GM23338 (cell line): ENCODE data around the gene RIPOR3. TPM values are rescaled to one million over a fixed set of nuclear protein-coding genes. Genes with fewer than 3 reads are reported as not detected.

Experiments
- ATAC-seq: fragments of 200-7000 bp; cut with Tn5 transposase; 3 replicates; pipeline ENCODE4 v1.9.1; 2020
- DNase-seq: peaks from one replicate; pipeline ENCODE4 v3.0.0-alpha.2; 2015; ENCODE audit warnings: low spot score
- H2AFZ ChIP-seq: fragments of 200-600 bp; sonication (generic); 2 replicates; pipeline ENCODE4 v1.8.0; 2016; ENCODE audit warnings: antibody characterized with exemption, mild to moderate bottlenecking, moderate library complexity
- H3F3A ChIP-seq: fragments of 200-600 bp; sonication (generic); replicated peaks from 2 replicates; pipeline ENCODE4 v1.8.0; 2017; ENCODE audit warnings: antibody characterized with exemption, mixed run types, low read depth
- H3K27ac ChIP-seq: fragments of 200-600 bp; sonication (generic); 2 replicates; pipeline ENCODE4 v1.6.1; 2016; ENCODE audit warnings: low read depth
- H3K27me3 ChIP-seq: fragments of 200-600 bp; sonication (generic); 2 replicates; pipeline ENCODE4 v1.8.0; 2016; ENCODE audit warnings: mild to moderate bottlenecking, mixed run types, moderate library complexity; ENCODE audit not compliant: insufficient read depth
- H3K36me3 ChIP-seq: fragments of 200-600 bp; sonication (generic); 2 replicates; pipeline ENCODE4 v1.8.0; 2016; ENCODE audit warnings: mild to moderate bottlenecking; ENCODE audit not compliant: insufficient read depth
- H3K4me1 ChIP-seq: fragments of 200-600 bp; sonication (generic); 2 replicates; pipeline ENCODE4 v1.8.0; 2016; ENCODE audit warnings: mild to moderate bottlenecking, moderate library complexity; ENCODE audit not compliant: insufficient read depth
- H3K4me2 ChIP-seq: fragments of 200-600 bp; sonication (generic); 2 replicates; pipeline ENCODE4 v1.7.1; 2017; ENCODE audit warnings: mixed run types
- H3K4me3 ChIP-seq: fragments of 200-600 bp; sonication (generic); 2 replicates; pipeline ENCODE4 v1.6.1; 2016; ENCODE audit warnings: mixed run types
- H3K79me2 ChIP-seq: fragments of 200-600 bp; sonication (generic); replicated peaks from 2 replicates; pipeline ENCODE4 v1.8.0; 2017; ENCODE audit warnings: mild to moderate bottlenecking; ENCODE audit not compliant: insufficient read depth
- H3K9me2 ChIP-seq: fragments of 200-600 bp; sonication (generic); 2 replicates; pipeline ENCODE4 v1.8.0; 2017; ENCODE audit not compliant: insufficient read depth
- H4K20me1 ChIP-seq: fragments of 200-600 bp; sonication (generic); replicated peaks from 2 replicates; pipeline ENCODE4 v1.8.0; 2017; ENCODE audit warnings: mild to moderate bottlenecking; ENCODE audit not compliant: insufficient read depth
- H3K27ac Mint-ChIP-seq: 2 replicates; pipeline ENCODE4 v1.8.0; 2020; ENCODE audit warnings: inconsistent platforms, mild to moderate bottlenecking, moderate library complexity, mixed read lengths
- H3K27me3 Mint-ChIP-seq: 3 replicates; pipeline ENCODE4 v1.8.0; 2022; ENCODE audit warnings: low read depth, mild to moderate bottlenecking, moderate library complexity, mixed read lengths, inconsistent platforms; ENCODE audit not compliant: insufficient read depth, poor library complexity
- H3K36me3 Mint-ChIP-seq: 3 replicates; pipeline ENCODE4 v1.8.0; 2021; ENCODE audit warnings: low read depth, mild to moderate bottlenecking, inconsistent platforms, moderate library complexity, mixed read lengths
- H3K4me1 Mint-ChIP-seq: 3 replicates; pipeline ENCODE4 v1.8.0; 2020; ENCODE audit warnings: mild to moderate bottlenecking, inconsistent platforms, mixed read lengths
- H3K4me3 Mint-ChIP-seq: 3 replicates; pipeline ENCODE4 v1.8.0; 2021; ENCODE audit warnings: moderate library complexity, mild to moderate bottlenecking, inconsistent platforms, mixed read lengths
- H3K9me3 Mint-ChIP-seq: 3 replicates; pipeline ENCODE4 v1.8.0; 2020; ENCODE audit warnings: moderate library complexity, mild to moderate bottlenecking, inconsistent platforms, mixed read lengths
- CREB1 ChIP-seq: fragments of 250-450 bp; sonication (Bioruptor Pico); IDR thresholded peaks from 2 replicates; pipeline ENCODE4 v1.5.0; 2020; ENCODE audit warnings: low read depth, mild to moderate bottlenecking, moderate library complexity
- CTCF ChIP-seq, 2 experiments: fragments of 200-600 bp in 1 of 2; sonication (generic) in 1 of 2; conservative IDR thresholded peaks; 2 replicates each; pipeline versions ENCODE4 v1.5.1 to v1.6.1; 2016 to 2017; ENCODE audit warnings: antibody characterized with exemption in 2 of 2, low read depth in 2 of 2, mild to moderate bottlenecking in 2 of 2, moderate library complexity in 1 of 2
- ETS1 ChIP-seq: IDR thresholded peaks from 2 replicates; pipeline ENCODE4 v1.6.1; 2016; ENCODE audit warnings: antibody characterized with exemption
- EZH2 ChIP-seq: fragments of 200-600 bp; sonication (generic); IDR thresholded peaks from one replicate; pipeline ENCODE4 v1.8.0; 2017; ENCODE audit warnings: antibody characterized with exemption, mild to moderate bottlenecking, low read depth; ENCODE audit not compliant: unreplicated experiment
- EZH2phosphoT487 ChIP-seq: fragments of 200-600 bp; sonication (generic); IDR thresholded peaks from one replicate; pipeline ENCODE4 v1.8.1; 2018; ENCODE audit warnings: antibody characterized with exemption; ENCODE audit not compliant: unreplicated experiment
- JUNB ChIP-seq: IDR thresholded peaks from one replicate; pipeline ENCODE4 v1.6.1; 2016; ENCODE audit warnings: antibody characterized with exemption; ENCODE audit not compliant: unreplicated experiment
- NANOG ChIP-seq: IDR thresholded peaks from 2 replicates; pipeline ENCODE4 v1.6.1; 2016; ENCODE audit warnings: antibody characterized with exemption, borderline replicate concordance
- POLR2AphosphoS5 ChIP-seq: IDR thresholded peaks from 2 replicates; pipeline ENCODE4 v1.6.1; 2016; ENCODE audit warnings: antibody characterized with exemption, low read depth
- STAT1 ChIP-seq: IDR thresholded peaks from one replicate; pipeline ENCODE4 v1.6.1; 2016; ENCODE audit warnings: antibody characterized with exemption; ENCODE audit not compliant: unreplicated experiment
- ZNF114 ChIP-seq: fragments of 250-450 bp; sonication (Bioruptor Pico); IDR thresholded peaks from 2 replicates; pipeline ENCODE4 v1.5.0; 2020; ENCODE audit warnings: mild to moderate bottlenecking, moderate library complexity
- ZNF331 ChIP-seq: fragments of 250-450 bp; sonication (Bioruptor Pico); IDR thresholded peaks from 2 replicates; pipeline ENCODE4 v1.5.0; 2020; ENCODE audit warnings: low read depth, mild to moderate bottlenecking, moderate library complexity
- ZNF462 ChIP-seq: fragments of 250-450 bp; sonication (Bioruptor Pico); IDR thresholded peaks from 2 replicates; pipeline ENCODE4 v1.5.0; 2020; ENCODE audit warnings: mild to moderate bottlenecking, moderate library complexity
- polyA plus RNA-seq: library from polyadenylated mRNA; unstranded; fragments of >200 nt; fragmentation: Nextera tagmentation; extraction: Ambion mirVana; gene quantifications from 2 replicates; pipeline ENCODE4 v1.2.1, GENCODE V29; 2016
- total RNA-seq: library from RNA; depleted of rRNA; stranded (reverse); fragments of >200 nt; shearing (Covaris generic); gene quantifications from 2 replicates; pipeline ENCODE4 v1.2.3, GENCODE V29; 2014
- TF ChIP-seq, protein P1 (sequence below): IDR thresholded peaks from one replicate; pipeline ENCODE4 v1.6.1; 2018; ENCODE audit warnings: antibody characterized with exemption; ENCODE audit not compliant: unreplicated experiment

Gene RIPOR3
- total and polyA plus RNA-seq, 2 experiments from 2014 or later, result 4.9 to 6.3 TPM

DNA sequence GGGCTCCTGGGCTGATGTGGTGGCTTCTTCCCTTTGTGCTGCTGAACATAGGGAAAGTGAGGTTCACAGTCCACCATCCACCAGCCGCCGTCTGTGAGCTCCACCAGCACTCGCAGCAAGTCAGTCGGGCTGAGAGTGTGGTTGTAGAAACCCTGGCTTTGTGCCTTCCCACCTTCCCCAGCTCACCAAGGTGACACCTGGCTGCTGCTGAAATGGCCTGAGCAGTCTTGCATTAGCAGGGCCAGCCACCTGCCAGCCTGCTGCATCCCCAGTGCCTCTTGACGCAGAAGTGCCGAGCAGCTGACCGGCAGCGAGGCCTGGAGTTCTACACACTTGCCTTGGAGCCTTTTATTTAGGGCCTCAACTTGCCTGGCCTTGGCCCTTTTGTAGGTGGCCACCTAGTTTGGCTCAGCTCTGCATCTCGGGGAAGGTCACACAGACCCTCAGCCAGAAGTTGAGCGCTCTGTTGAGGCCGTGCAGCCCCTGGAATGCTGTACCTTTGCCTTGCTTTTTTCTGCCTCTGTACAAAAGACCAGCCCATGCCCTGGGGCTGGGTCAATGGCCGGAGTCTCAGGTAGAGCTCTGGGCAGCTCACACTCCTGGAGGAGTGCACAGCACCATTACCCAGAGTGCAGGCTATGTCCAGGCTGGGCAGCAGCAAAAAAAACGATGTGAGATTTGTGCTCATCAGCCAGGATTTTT lies 104.7 kb downstream of the RIPOR3 start:
- ATAC-seq, result no peak
- Mint-ChIP-seq H3K9me3 (no peaks in the 10 kb centered on the region), H3K4me1 (peaks cover 2% of the 10 kb centered on the region; the same call in 2 of the 3 replicates), H3K27ac (no peak overlapping the region), H3K4me3 (no peak overlapping the region), H3K27me3 (peaks cover 2% of the 10 kb centered on the region), H3K36me3 (peaks cover 12% of the 10 kb centered on the region)
- Histone ChIP-seq H3K9me2 (no peaks in the 10 kb centered on the region), H3K36me3 (peaks cover 9% of the 10 kb centered on the region; the same call in 1 of the 2 replicates), H2AFZ (no peak overlapping the region), H3K4me3 (no peak overlapping the region), H3K27me3 (no peaks in the 10 kb centered on the region), H3K27ac (no peak overlapping the region), H4K20me1 (no peaks in the 10 kb centered on the region), H3K4me2 (no peak overlapping the region), H3K4me1 (no peaks in the 10 kb centered on the region), H3K79me2 (no peaks in the 10 kb centered on the region), H3F3A (no peaks in the 10 kb centered on the region)
- DNase-seq, result no peak
- no peak for TF ChIP-seq CTCF (conservative IDR thresholded peaks at IDR 0.05; ENCODE audit: low read depth in 2 of 2)
- no peak for TF ChIP-seq ETS1
- TF ChIP-seq JUNB, result no peak
- no peak for TF ChIP-seq NANOG
- no peak for TF ChIP-seq ZNF331 (CRISPR knock-in tag)
- TF ChIP-seq EZH2phosphoT487, result no peak
- no peak for TF ChIP-seq STAT1
- TF ChIP-seq ZNF462 (CRISPR knock-in tag), result no peak
- TF ChIP-seq, protein P1, sequence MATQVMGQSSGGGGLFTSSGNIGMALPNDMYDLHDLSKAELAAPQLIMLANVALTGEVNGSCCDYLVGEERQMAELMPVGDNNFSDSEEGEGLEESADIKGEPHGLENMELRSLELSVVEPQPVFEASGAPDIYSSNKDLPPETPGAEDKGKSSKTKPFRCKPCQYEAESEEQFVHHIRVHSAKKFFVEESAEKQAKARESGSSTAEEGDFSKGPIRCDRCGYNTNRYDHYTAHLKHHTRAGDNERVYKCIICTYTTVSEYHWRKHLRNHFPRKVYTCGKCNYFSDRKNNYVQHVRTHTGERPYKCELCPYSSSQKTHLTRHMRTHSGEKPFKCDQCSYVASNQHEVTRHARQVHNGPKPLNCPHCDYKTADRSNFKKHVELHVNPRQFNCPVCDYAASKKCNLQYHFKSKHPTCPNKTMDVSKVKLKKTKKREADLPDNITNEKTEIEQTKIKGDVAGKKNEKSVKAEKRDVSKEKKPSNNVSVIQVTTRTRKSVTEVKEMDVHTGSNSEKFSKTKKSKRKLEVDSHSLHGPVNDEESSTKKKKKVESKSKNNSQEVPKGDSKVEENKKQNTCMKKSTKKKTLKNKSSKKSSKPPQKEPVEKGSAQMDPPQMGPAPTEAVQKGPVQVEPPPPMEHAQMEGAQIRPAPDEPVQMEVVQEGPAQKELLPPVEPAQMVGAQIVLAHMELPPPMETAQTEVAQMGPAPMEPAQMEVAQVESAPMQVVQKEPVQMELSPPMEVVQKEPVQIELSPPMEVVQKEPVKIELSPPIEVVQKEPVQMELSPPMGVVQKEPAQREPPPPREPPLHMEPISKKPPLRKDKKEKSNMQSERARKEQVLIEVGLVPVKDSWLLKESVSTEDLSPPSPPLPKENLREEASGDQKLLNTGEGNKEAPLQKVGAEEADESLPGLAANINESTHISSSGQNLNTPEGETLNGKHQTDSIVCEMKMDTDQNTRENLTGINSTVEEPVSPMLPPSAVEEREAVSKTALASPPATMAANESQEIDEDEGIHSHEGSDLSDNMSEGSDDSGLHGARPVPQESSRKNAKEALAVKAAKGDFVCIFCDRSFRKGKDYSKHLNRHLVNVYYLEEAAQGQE, result no peak
- TF ChIP-seq EZH2, result no peak
- no peak for TF ChIP-seq CREB1 (CRISPR knock-in tag)
- no peak for TF ChIP-seq POLR2AphosphoS5
- no peak for TF ChIP-seq ZNF114 (CRISPR knock-in tag)
